HFFc6 (cell line): ENCODE results near the gene RIMS4. TPM values are rescaled to one million over a fixed set of nuclear protein-coding genes. Genes with fewer than 3 reads are reported as not detected.

Experiments used
- DNase-seq: peaks from one replicate; pipeline ENCODE4 v3.0.0-alpha.2; 2018
- H3K27ac Mint-ChIP-seq: 2 replicates; pipeline ENCODE4 v1.8.0; 2020; ENCODE audit warnings: mild to moderate bottlenecking, mixed read lengths
- H3K27me3 Mint-ChIP-seq: 2 replicates; pipeline ENCODE4 v1.8.0; 2021; ENCODE audit warnings: mild to moderate bottlenecking, moderate library complexity, mixed read lengths; ENCODE audit not compliant: insufficient read depth
- H3K36me3 Mint-ChIP-seq: 2 replicates; pipeline ENCODE4 v1.8.0; 2021; ENCODE audit warnings: low read depth, mixed read lengths
- H3K4me1 Mint-ChIP-seq: 2 replicates; pipeline ENCODE4 v1.8.0; 2020; ENCODE audit warnings: low read depth, mixed read lengths
- H3K4me3 Mint-ChIP-seq: 2 replicates; pipeline ENCODE4 v1.8.0; 2020; ENCODE audit warnings: mild to moderate bottlenecking, moderate library complexity, mixed read lengths
- H3K9me3 Mint-ChIP-seq: 2 replicates; pipeline ENCODE4 v1.8.0; 2020; ENCODE audit warnings: mild to moderate bottlenecking, mixed read lengths
- total RNA-seq, 6 experiments: library from RNA; stranded (reverse); fragmentation: NEBNext Ultra II Directional; extraction: Animal tissue kit (Norgen Biotek cat#: 25700); gene quantifications; 2 replicates in 1 of 6; 3 replicates in 5 of 6; pipeline ENCODE4 v1.2.3, GENCODE V29; 2021
- TF ChIP-seq, protein P1 (sequence below): fragments of 200-600 bp; sonication (generic); IDR thresholded peaks from 2 replicates; pipeline ENCODE4 v1.5.0; 2021; ENCODE audit warnings: antibody characterized with exemption, mild to moderate bottlenecking

Gene RIMS4
- total RNA-seq, 6 experiments from 2014 or later: not detected

DNA sequence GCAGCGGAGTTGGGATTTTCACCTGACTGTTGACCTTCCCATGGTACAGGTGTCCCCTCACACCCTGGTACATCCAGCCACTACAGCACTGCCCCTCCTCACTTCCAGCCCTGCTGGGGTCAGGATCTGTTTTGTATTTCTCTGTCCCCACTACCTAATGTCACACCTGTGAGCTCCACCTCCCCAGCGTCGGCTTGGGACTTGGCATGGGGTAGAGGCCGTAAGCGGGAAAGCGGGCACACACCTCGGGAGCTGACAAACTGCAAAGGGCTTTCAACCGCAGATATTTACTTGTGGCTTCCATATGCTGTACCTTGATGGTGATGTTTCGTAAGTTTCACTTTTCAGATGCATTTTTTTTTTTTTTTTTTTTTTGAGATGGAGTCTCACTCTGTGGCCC is 100.5 kb downstream of the RIMS4 start:
- H3K36me3 Mint-ChIP-seq: no peaks in the 10 kb centered on the region
- no peak for DNase-seq
- TF ChIP-seq, protein P1, sequence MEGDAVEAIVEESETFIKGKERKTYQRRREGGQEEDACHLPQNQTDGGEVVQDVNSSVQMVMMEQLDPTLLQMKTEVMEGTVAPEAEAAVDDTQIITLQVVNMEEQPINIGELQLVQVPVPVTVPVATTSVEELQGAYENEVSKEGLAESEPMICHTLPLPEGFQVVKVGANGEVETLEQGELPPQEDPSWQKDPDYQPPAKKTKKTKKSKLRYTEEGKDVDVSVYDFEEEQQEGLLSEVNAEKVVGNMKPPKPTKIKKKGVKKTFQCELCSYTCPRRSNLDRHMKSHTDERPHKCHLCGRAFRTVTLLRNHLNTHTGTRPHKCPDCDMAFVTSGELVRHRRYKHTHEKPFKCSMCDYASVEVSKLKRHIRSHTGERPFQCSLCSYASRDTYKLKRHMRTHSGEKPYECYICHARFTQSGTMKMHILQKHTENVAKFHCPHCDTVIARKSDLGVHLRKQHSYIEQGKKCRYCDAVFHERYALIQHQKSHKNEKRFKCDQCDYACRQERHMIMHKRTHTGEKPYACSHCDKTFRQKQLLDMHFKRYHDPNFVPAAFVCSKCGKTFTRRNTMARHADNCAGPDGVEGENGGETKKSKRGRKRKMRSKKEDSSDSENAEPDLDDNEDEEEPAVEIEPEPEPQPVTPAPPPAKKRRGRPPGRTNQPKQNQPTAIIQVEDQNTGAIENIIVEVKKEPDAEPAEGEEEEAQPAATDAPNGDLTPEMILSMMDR: no peak
- peaks cover 56% of the 10 kb centered on the region for H3K4me1 Mint-ChIP-seq
- no peak overlapping the region for H3K27ac Mint-ChIP-seq
- no peaks in the 10 kb centered on the region for H3K27me3 Mint-ChIP-seq
- no peaks in the 10 kb centered on the region for H3K9me3 Mint-ChIP-seq
- no peak overlapping the region for H3K4me3 Mint-ChIP-seq

DNA sequence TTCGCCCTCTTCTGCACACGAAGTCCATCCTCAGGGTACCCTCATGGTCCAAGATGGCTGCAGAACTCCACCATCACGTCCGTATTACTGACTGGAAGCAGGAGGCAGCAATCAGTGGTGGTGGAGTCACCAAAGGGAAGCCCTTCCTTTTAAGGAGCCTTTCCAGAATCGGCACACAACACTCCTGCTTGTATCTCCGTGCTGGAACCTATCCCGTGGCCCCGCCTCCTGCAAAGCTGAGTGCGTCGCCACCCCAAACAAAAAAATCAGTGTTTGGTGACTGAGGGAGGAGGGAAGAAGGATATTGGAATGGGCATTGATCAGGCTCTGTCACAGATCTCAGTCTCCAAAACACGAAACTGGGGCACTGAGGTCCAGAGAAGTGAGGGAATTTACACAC is 101.0 kb downstream of the RIMS4 start:
- TF ChIP-seq, protein P1: no peak
- H3K4me1 Mint-ChIP-seq: peaks cover 56% of the 10 kb centered on the region

DNA sequence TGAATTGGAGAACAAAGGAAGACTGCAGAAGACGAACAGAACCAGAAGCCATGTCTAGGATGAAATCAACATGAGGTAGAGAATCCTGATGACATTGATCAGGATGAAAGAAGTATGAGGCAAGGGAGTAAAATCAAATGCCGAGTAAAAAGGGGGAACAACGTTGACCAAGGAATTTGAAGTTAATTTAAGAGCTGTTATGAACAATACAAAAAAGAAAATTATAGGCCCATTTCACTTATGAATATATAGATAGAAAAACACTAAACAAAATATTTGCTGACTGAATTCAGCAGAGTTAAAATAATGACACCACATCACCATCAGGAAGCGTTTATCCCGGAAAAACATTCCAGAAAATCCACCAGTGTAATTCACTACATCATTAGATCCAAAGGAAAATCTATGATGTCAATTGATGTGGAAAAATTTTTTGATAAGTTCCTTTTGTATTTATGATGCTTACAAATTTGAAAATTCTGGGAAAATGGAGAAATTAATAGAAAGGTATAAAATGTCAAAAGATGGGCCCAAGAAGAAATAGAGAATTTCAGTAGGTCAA is 103.2 kb downstream of the RIMS4 start:
- no peaks in the 10 kb centered on the region for H3K36me3 Mint-ChIP-seq
- no peaks in the 10 kb centered on the region for H3K9me3 Mint-ChIP-seq
- H3K27me3 Mint-ChIP-seq: no peaks in the 10 kb centered on the region; the same call in 1 of the 2 replicates
- DNase-seq: no peak
- TF ChIP-seq, protein P1: no peak
- H3K4me1 Mint-ChIP-seq: peaks cover 64% of the 10 kb centered on the region
- H3K4me3 Mint-ChIP-seq: no peak overlapping the region
- H3K27ac Mint-ChIP-seq: no peak overlapping the region

More for the DNA sequence above, 101.0 kb downstream of the RIMS4 start:
- Mint-ChIP-seq H3K27ac (no peak overlapping the region), H3K4me3 (no peak overlapping the region), H3K27me3 (no peaks in the 10 kb centered on the region), H3K36me3 (no peaks in the 10 kb centered on the region), H3K9me3 (no peaks in the 10 kb centered on the region)
- DNase-seq: no peak

DNA sequence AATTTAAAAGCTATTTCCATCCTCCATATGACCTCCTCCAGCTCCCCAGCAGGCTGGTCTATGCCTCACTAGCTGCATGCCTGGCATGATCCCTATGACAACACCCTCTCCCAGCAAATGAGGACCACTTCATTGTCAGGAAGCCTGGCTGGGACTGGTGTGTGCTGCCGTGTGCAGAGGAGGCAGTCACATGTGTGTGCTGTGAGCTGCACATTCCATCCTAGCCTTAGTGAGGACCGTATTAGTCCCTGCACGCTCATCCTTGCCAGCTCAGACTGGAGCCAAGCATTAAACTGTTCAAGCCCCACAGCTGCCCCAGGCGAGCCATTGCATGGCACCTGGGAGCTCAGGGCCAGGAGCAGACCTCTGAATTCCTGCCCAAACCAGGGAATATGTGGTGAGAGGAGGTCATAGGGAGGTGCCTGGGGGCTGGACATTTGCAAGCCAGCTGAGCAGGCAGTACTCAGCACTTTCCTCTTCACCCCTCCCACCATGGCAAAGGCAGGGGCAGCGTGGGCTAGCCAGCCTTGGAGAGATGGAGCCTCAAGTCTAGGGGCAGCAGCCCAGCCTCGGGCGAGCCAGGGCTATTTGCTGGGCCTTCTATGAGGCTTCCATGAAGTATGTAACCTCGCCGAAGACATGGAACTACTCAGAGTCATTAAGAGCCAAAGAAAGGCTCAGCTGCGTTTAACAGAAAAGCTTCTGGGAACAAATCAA is 103.9 kb downstream of the RIMS4 start:
- TF ChIP-seq, protein P1: no peak
- H3K4me3 Mint-ChIP-seq: no peak overlapping the region
- no peak overlapping the region for H3K27ac Mint-ChIP-seq
- H3K4me1 Mint-ChIP-seq: peaks cover 63% of the 10 kb centered on the region
- H3K36me3 Mint-ChIP-seq: no peaks in the 10 kb centered on the region
- no peaks in the 10 kb centered on the region; the same call in 1 of the 2 replicates for H3K27me3 Mint-ChIP-seq
- no peaks in the 10 kb centered on the region for H3K9me3 Mint-ChIP-seq
- DNase-seq: peak; percentile 48

DNA sequence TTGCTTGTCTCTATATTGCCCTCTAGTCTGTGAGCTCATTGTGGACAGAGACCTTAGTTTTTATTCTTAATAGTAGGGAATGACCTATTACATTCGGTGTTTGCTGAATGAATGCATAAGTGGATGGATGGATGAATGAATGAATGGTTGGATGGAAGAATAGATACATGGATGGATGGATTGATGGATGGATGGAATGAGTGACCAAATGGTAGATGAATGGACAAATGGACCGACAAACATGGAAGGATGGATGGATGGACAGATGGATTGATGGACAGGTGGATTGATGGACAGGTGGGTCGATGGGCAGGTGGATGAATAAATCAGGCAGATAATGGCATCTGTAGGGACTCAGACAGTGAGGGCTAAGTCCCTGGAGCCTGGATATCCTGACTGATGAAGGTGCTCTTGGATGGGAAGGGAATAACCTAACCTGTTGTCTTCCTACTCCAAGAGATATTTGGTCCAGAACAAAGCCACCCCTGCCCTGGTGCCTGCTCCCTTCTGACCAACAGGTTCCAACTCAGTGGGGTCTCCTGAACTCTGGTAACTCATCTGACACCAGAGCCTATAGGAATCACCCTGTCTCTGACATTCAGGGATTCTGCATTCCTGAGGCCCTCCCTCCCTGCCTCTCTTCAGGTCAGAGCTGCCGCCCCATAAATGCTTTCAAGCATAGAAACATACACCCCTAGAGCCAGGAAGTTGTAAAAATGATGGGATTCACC is 104.8 kb downstream of the RIMS4 start:
- Mint-ChIP-seq H3K4me3 (no peak overlapping the region), H3K9me3 (no peaks in the 10 kb centered on the region), H3K27me3 (peaks cover 3% of the 10 kb centered on the region), H3K27ac (peak overlapping the region; percentile 7; the same call in 1 of the 2 replicates), H3K36me3 (no peaks in the 10 kb centered on the region), H3K4me1 (peaks cover 61% of the 10 kb centered on the region)
- TF ChIP-seq, protein P1: no peak
- DNase-seq: no peak
